GM13976 (cell line): ENCODE measurements around the gene TMED1.

Experiments used
- DNase-seq: peaks from one replicate; pipeline ENCODE4 v3.0.0; 2012; ENCODE audit warnings: low spot score
- CTCF ChIP-seq: IDR thresholded peaks from 2 replicates; pipeline ENCODE4 v1.5.1; 2012; ENCODE audit warnings: borderline replicate concordance, mild to moderate bottlenecking; ENCODE audit not compliant: insufficient read depth; ENCODE audit errors: extremely low read depth, missing control alignments, control extremely low read depth
- in situ Hi-C: fragments of 300-500 bp; cut with MboI; formaldehyde crosslinking; loops from one replicate; pipeline ENCODE4 v1.12.0; 2022; ENCODE audit warnings: low sequenced_read_pairs, mixed read lengths, inconsistent platforms; ENCODE audit not compliant: unreplicated experiment

TMED1 gene

GRCh38 chr19:10830370-10830769, 5.6 kb downstream of the TMED1 start:
- in situ Hi-C loops, result no loop called here
- TF ChIP-seq CTCF, result no peak
- no peak for DNase-seq

- in situ Hi-C loops, result no loop called here
- no peak for DNase-seq
- TF ChIP-seq CTCF, result no peak
These were observed 6.0 kb downstream of the TMED1 start for GRCh38 chr19:10829967-10830366.

GRCh38 chr19:10828981-10829821, 6.8 kb downstream of the TMED1 start:
- in situ Hi-C loops, result no loop called here
- DNase-seq, result no peak
- no peak for TF ChIP-seq CTCF

- in situ Hi-C loops, result no loop called here
- TF ChIP-seq CTCF, result no peak
- no peak for DNase-seq
These were observed 9.2 kb downstream of the TMED1 start for GRCh38 chr19:10826846-10827245.

GRCh38 chr19:10826231-10826630, 9.8 kb downstream of the TMED1 start:
- DNase-seq, result no peak
- TF ChIP-seq CTCF, result no peak
- in situ Hi-C loops, result no loop called here

- TF ChIP-seq CTCF, result no peak
- in situ Hi-C loops, result no loop called here
These were observed 12.3 kb downstream of the TMED1 start for GRCh38 chr19:10823690-10824089.

More at GRCh38 chr19:10823690-10824089, 12.3 kb downstream of the TMED1 start:
- no peak for DNase-seq
